Ishikawa (cell line): ENCODE data around the gene NHLH1.

Experiments used
- CEBPB ChIP-seq: IDR thresholded peaks from 2 replicates; pipeline ENCODE4 v1.6.1; 2012
- CREB1 ChIP-seq: IDR thresholded peaks from 2 replicates; pipeline ENCODE4 v1.6.1; 2012; ENCODE audit warnings: low read depth
- EGR1 ChIP-seq: IDR thresholded peaks from 2 replicates; pipeline ENCODE4 v1.6.1; 2012
- EP300 ChIP-seq: IDR thresholded peaks from 2 replicates; pipeline ENCODE4 v1.6.1; 2012; ENCODE audit warnings: borderline replicate concordance
- FOXM1 ChIP-seq: IDR thresholded peaks from 2 replicates; pipeline ENCODE4 v1.6.1; 2012; ENCODE audit warnings: low read depth, borderline replicate concordance
- NFIC ChIP-seq: IDR thresholded peaks from 2 replicates; pipeline ENCODE4 v1.6.1; 2012
- RAD21 ChIP-seq: IDR thresholded peaks from 2 replicates; pipeline ENCODE4 v1.6.1; 2012; ENCODE audit warnings: low read depth
- TAF1 ChIP-seq: IDR thresholded peaks from 2 replicates; pipeline ENCODE4 v1.6.1; 2012; ENCODE audit warnings: low read depth, mild to moderate bottlenecking
- TCF12 ChIP-seq: IDR thresholded peaks from 2 replicates; pipeline ENCODE4 v1.6.1; 2012; ENCODE audit warnings: low read depth
- TEAD4 ChIP-seq: IDR thresholded peaks from 2 replicates; pipeline ENCODE4 v1.6.1; 2012
- YY1 ChIP-seq: IDR thresholded peaks from 2 replicates; pipeline ENCODE4 v1.6.1; 2012; ENCODE audit warnings: low read depth
- ZBTB7A ChIP-seq: IDR thresholded peaks from 2 replicates; pipeline ENCODE4 v1.6.1; 2012; ENCODE audit warnings: low read depth
- TF ChIP-seq, protein P1 (sequence below): IDR thresholded peaks from 2 replicates; pipeline ENCODE4 v1.6.1; 2012
- TF ChIP-seq, protein P2 (sequence below): IDR thresholded peaks from 2 replicates; pipeline ENCODE4 v1.6.1; 2012
- TF ChIP-seq, protein P3 (sequence below): IDR thresholded peaks from 2 replicates; pipeline ENCODE4 v1.6.1; 2012; ENCODE audit warnings: low read depth, mild to moderate bottlenecking

Gene NHLH1

DNA sequence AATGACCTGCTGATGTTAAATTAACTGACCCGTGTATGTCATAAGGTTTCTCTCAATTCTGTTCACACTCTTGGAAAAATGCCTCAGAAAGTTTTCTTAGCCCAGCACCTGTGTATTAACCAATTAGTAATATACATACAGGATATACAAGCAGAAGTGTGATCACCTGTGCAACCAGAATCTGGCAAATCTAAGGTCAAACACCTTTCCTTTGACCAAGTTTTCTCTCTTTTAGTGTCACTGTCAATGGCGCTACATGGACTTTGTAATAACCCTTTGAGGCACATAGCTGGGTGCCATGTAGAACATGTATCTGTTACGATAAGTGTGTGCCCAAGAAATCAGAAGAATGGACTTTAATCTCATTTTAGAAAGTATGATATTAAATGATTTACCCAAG lies 22.6 kb upstream of the NHLH1 start:
- TF ChIP-seq NFIC (no peak), YY1 (no peak), EP300 (no peak), CREB1 (no peak), TAF1 (no peak), CEBPB (no peak), EGR1 (no peak), TEAD4 (no peak), ZBTB7A (no peak), TCF12 (no peak), RAD21 (no peak), FOXM1 (no peak)
- TF ChIP-seq, protein P1, sequence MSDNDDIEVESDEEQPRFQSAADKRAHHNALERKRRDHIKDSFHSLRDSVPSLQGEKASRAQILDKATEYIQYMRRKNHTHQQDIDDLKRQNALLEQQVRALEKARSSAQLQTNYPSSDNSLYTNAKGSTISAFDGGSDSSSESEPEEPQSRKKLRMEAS, result no peak
- TF ChIP-seq, protein P2, sequence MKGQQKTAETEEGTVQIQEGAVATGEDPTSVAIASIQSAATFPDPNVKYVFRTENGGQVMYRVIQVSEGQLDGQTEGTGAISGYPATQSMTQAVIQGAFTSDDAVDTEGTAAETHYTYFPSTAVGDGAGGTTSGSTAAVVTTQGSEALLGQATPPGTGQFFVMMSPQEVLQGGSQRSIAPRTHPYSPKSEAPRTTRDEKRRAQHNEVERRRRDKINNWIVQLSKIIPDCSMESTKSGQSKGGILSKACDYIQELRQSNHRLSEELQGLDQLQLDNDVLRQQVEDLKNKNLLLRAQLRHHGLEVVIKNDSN, result no peak
- TF ChIP-seq, protein P3, sequence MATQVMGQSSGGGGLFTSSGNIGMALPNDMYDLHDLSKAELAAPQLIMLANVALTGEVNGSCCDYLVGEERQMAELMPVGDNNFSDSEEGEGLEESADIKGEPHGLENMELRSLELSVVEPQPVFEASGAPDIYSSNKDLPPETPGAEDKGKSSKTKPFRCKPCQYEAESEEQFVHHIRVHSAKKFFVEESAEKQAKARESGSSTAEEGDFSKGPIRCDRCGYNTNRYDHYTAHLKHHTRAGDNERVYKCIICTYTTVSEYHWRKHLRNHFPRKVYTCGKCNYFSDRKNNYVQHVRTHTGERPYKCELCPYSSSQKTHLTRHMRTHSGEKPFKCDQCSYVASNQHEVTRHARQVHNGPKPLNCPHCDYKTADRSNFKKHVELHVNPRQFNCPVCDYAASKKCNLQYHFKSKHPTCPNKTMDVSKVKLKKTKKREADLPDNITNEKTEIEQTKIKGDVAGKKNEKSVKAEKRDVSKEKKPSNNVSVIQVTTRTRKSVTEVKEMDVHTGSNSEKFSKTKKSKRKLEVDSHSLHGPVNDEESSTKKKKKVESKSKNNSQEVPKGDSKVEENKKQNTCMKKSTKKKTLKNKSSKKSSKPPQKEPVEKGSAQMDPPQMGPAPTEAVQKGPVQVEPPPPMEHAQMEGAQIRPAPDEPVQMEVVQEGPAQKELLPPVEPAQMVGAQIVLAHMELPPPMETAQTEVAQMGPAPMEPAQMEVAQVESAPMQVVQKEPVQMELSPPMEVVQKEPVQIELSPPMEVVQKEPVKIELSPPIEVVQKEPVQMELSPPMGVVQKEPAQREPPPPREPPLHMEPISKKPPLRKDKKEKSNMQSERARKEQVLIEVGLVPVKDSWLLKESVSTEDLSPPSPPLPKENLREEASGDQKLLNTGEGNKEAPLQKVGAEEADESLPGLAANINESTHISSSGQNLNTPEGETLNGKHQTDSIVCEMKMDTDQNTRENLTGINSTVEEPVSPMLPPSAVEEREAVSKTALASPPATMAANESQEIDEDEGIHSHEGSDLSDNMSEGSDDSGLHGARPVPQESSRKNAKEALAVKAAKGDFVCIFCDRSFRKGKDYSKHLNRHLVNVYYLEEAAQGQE, result no peak

DNA sequence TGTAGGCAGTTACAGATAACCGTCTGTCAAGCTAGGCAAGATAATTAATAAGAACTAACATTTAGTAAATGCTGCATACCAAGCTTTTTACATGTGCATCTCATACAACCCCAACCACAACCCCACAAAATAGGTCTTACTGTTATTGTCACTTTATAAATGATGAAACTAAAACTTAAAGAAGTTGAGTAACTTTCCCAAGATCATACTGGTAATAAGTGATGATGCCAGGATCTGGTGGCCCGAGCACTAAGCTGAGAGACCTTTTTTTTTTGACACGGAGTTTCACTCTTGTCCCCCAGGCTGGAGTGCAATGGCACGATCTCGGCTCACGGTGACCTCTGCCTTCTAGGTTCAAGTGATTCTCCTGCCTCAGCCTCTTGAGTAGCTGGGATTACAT lies 21.9 kb upstream of the NHLH1 start:
- TF ChIP-seq FOXM1 (no peak), EGR1 (no peak), CEBPB (no peak), RAD21 (no peak), TEAD4 (no peak), EP300 (no peak), CREB1 (no peak), YY1 (no peak), ZBTB7A (no peak), TCF12 (no peak), NFIC (no peak), TAF1 (no peak)
- TF ChIP-seq, protein P3, result no peak
- TF ChIP-seq, protein P2, result no peak
- TF ChIP-seq, protein P1, result no peak

DNA sequence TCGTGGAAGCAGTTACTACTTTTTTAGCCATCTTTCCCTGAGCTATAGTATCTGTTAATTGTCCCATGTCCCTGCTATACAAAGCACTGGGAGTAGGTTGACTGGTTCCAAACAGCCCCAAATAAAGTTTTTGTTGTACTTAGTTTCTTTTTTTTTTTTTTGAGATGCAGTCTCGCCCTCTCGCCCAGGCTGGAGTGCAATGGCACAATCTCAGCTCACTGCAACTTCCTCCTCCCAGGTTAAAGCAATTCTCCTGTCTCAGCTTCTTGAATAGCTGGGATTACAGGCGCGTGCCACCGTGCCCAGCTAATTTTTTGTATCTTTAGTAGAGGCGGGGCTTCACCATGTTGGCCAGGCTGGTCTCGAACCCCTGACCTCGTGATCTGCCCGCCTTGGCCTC lies 20.4 kb upstream of the NHLH1 start:
- TF ChIP-seq ZBTB7A (no peak), NFIC (no peak), EP300 (no peak)

DNA sequence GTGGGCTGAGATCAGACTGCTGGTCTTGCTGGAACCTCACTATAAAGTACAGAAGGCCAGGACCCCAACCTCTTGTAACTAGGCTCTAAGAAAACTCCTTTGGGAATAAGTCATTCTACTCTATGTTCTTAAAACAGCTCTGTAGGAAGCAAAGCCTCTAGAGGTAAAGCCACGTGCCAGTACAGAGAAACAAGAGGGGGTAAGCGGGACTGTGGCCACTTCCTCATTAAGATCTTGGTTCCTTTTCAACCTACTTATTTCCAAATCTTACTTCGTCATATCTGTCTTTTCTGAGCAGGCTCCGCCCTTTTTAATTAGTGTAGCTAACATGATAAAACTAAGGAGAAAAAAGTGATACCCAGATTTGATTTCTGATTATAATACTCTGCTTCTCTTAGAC lies 19.9 kb upstream of the NHLH1 start:
- TF ChIP-seq RAD21, result no peak
- TF ChIP-seq FOXM1, result no peak
- TF ChIP-seq CREB1, result no peak
- no peak for TF ChIP-seq ZBTB7A
- TF ChIP-seq YY1, result no peak

DNA sequence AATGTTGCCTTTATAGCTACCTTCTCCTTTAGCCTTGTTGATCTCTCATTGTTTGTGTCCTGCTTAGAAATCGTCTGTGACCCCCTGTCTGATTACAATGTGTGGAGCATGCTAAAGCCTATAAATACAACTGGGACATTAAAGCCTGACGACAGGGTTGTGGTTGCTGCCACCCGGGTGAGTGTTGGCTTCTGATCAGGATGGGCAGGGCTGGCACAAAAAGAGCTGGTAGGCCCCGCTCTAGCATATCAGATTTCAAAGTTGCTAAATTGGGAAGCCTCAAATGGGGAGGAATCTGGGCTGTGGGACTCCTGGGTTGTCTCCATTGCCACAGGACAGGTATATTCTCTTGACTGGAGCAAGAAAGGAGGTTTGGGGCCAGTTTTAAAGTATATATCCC lies 15.2 kb upstream of the NHLH1 start:
- no peak for TF ChIP-seq ZBTB7A

DNA sequence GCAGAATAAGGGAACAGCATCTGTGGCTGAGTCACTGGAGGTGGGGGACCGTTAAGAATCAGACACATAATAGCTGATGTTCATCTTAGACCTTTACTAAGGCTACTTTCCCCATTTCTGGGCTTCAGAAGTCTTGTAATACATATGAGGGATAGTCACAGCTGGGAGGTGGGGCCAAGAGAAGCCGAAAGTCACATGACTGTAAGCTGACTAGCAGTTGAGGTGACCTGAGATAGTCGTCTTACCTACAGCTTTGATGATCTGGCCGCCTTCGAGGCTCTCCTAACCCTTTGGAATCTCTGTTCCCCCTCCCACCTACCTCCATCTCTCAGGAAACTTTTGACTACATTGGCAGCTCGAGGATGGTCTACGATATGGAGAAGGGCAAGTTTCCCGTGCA lies 14.3 kb upstream of the NHLH1 start:
- no peak for TF ChIP-seq NFIC
- TF ChIP-seq TCF12, result no peak
- no peak for TF ChIP-seq TEAD4
- TF ChIP-seq EGR1, result no peak
- no peak for TF ChIP-seq YY1
- TF ChIP-seq CEBPB, result no peak
- no peak for TF ChIP-seq TAF1
- no peak for TF ChIP-seq EP300

DNA sequence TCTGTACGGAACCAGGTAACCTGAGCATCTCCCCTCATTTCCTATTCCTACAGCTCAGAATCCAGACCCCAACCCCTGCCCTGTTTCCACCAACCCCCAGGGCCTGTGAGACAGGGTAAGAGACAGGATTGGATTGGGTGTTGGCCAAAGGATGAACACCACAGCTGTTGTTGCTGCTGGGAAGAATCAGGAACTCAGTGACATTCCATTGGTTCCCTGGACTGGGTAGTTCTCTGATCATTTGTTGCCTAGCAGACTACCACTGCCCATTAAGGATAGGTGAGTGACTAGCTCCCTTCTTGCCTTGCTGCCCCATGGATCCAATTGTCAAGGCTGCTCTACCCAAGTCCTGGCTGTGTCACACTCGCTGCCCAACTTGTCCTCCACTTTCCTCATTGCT lies 13.6 kb upstream of the NHLH1 start:
- no peak for TF ChIP-seq EP300
- TF ChIP-seq ZBTB7A, result no peak
- TF ChIP-seq FOXM1, result no peak
- TF ChIP-seq RAD21, result no peak
- no peak for TF ChIP-seq TEAD4
- TF ChIP-seq, protein P1, result no peak
- TF ChIP-seq CREB1, result no peak
- no peak for TF ChIP-seq NFIC
- no peak for TF ChIP-seq EGR1
- TF ChIP-seq, protein P3, result no peak
- TF ChIP-seq YY1, result no peak
- TF ChIP-seq, protein P2, result no peak
